Stomach (tissue), 9 donors: ENCODE results near the gene GULP1. TPM values are rescaled to one million over a fixed set of nuclear protein-coding genes. Genes with fewer than 3 reads are reported as not detected.

Experiments
- DNase-seq, 2 donors: peaks; one replicate each; pipeline versions ENCODE4 v3.0.0 to v3.0.0-alpha.2; 2013 to 2019
- H3K27ac ChIP-seq, 5 donors: fragments of 200-600 bp in 4 of 5; sonication (generic) in 4 of 5; one replicate each; pipeline ENCODE4 v1.5.1; 2013 to 2019; ENCODE audit warnings: mild to moderate bottlenecking in 1 of 5, moderate library complexity in 1 of 5
- H3K27me3 ChIP-seq, 3 donors: fragments of 200-600 bp; sonication (generic); one replicate each; pipeline ENCODE4 v1.5.1; 2017 to 2019; ENCODE audit warnings: mixed run types in 1 of 3
- H3K36me3 ChIP-seq, 4 donors: fragments of 200-600 bp; sonication (generic); 1 replicate in 3 of 4; 2 replicates in 1 of 4; pipeline ENCODE4 v1.5.1; 2016 to 2019
- H3K4me1 ChIP-seq, 4 donors: fragments of 200-600 bp; sonication (generic); one replicate each; pipeline ENCODE4 v1.5.1; 2016 to 2019
- H3K4me3 ChIP-seq, 4 donors: fragments of 200-600 bp; sonication (generic) in 3 of 4; one replicate each; pipeline ENCODE4 v1.5.1; 2016 to 2019; ENCODE audit warnings: mild to moderate bottlenecking in 1 of 4
- H3K9me3 ChIP-seq, 4 donors: fragments of 200-600 bp; sonication (generic); one replicate each; pipeline ENCODE4 v1.5.1; 2016 to 2019
- EP300 ChIP-seq: sonication (generic); formaldehyde crosslinking; IDR thresholded peaks from one replicate; pipeline ENCODE4 v1.6.1; 2017; ENCODE audit warnings: antibody characterized with exemption
- POLR2A ChIP-seq, 4 donors: fragments of 450-650 bp; IDR thresholded peaks; one replicate each; pipeline ENCODE4 v1.6.1; 2016; ENCODE audit warnings: antibody characterized with exemption in 4 of 4, control low read depth in 2 of 4, mild to moderate bottlenecking in 1 of 4, moderate library complexity in 1 of 4
- POLR2AphosphoS5 ChIP-seq, 3 donors: sonication (generic); formaldehyde crosslinking; IDR thresholded peaks; one replicate each; pipeline ENCODE4 v1.6.1; 2016; ENCODE audit warnings: antibody characterized with exemption in 3 of 3
- WGBS, 5 donors: extraction: QIAGEN DNeasy Blood & Tissue Kit in 3 of 5; methylation state at CpG; one replicate each; pipeline versions ENCODE4 v1.1.5 to v1.1.7; 2013 to 2018; 5-methylcytosine and 5-hydroxymethylcytosine counted together
- intact Hi-C: fragments of 100-400 bp; cut with DNase I; formaldehyde crosslinking; loops from one replicate; pipeline ENCODE4 v1.15.1; 2023; ENCODE audit warnings: low total_unique reads
- polyA plus RNA-seq, 3 donors: library from polyadenylated mRNA; stranded (reverse); fragments of 200-250 nt; gene quantifications; one replicate each; pipeline ENCODE4 v1.2.3, GENCODE V29; 2013
- total RNA-seq, 5 donors: library from RNA; depleted of rRNA; stranded (reverse); fragments of >200 nt; gene quantifications; one replicate each; pipeline versions ENCODE4 v1.1.0 to v1.2.3, GENCODE V29; 2014 to 2016
- TF ChIP-seq, protein P1 (sequence below), 7 experiments: fragments of 450-650 bp in 4 of 7; fragments of 200-600 bp in 3 of 7; sonication (generic) in 3 of 7; IDR thresholded peaks; one replicate each; pipeline ENCODE4 v1.5.1; 2016 to 2019; ENCODE audit warnings: antibody characterized with exemption in 7 of 7, control low read depth in 2 of 7, mild to moderate bottlenecking in 1 of 7
- donor health status: healthy with polysubstance abuse.
- donor health status: Bipolar disorder and iron deficiency.
- donor health status: healthy.

GULP1 gene
- total and polyA plus RNA-seq, 8 donors, result 4.9 to 179 (median 32.8) TPM

DNA sequence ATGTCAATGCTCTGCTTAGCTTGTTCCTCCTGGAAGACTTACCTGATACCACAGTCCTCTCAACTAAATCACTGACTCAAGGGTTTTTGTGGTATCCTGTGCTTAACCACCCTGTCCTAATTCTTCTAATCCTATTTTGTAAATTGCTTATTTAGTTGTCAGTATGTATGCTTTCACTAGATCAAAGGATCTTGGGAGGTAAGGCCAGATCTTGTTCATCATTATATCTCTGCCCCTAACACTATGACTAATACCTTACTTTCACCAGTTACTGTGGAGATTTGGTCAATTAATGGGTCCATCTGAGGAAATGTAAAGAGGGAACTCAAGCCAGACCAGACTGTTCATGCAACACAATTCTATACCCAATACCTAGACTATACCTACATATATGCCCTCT lies 203.2 kb downstream of the GULP1 start:
- TF ChIP-seq EP300 (no peak), POLR2A (IDR thresholded peaks at IDR 0.05) (no peak), POLR2AphosphoS5 (IDR thresholded peaks at IDR 0.05) (no peak)
- TF ChIP-seq, protein P1, sequence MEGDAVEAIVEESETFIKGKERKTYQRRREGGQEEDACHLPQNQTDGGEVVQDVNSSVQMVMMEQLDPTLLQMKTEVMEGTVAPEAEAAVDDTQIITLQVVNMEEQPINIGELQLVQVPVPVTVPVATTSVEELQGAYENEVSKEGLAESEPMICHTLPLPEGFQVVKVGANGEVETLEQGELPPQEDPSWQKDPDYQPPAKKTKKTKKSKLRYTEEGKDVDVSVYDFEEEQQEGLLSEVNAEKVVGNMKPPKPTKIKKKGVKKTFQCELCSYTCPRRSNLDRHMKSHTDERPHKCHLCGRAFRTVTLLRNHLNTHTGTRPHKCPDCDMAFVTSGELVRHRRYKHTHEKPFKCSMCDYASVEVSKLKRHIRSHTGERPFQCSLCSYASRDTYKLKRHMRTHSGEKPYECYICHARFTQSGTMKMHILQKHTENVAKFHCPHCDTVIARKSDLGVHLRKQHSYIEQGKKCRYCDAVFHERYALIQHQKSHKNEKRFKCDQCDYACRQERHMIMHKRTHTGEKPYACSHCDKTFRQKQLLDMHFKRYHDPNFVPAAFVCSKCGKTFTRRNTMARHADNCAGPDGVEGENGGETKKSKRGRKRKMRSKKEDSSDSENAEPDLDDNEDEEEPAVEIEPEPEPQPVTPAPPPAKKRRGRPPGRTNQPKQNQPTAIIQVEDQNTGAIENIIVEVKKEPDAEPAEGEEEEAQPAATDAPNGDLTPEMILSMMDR (IDR thresholded peaks at IDR 0.05), result no peak
- Histone ChIP-seq H3K9me3 (no peaks in the 10 kb centered on the region), H3K36me3 (no peaks in the 10 kb centered on the region)

DNA sequence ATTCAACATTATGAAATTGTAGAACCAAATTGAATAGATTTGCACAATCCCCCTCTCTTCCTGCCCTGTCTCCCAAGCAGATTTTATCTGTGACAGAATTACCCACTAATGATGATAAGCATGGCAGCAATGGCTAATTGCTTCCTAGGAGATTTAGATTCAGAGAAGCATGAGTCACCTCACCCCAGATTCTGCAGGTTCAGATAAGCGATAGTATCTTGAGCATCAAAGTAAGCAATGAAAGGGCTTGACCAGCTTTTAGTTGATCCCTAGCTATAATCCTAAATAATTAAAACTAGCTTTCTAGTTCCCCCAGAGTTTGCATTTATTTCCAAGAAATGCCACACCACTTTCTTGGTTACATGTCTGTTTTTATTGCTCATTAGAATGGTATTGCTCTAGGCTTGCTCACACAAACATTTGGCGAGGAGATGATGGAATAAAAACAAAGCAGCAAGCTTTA lies 204.3 kb downstream of the GULP1 start:
- no peak overlapping the region for H3K27ac ChIP-seq
- 68 to 86% (median 80%) methylated on average over 2 of the region's 2 CpGs for WGBS, 5 donors

More for the DNA sequence above, 203.2 kb downstream of the GULP1 start:
- no peak for DNase-seq
- no peaks in the 10 kb centered on the region for H3K27me3 ChIP-seq
- H3K27ac ChIP-seq, result no peak overlapping the region
- intact Hi-C loops, result no loop called here
- H3K4me3 ChIP-seq, result no peak overlapping the region
- H3K4me1 ChIP-seq, result no peaks in the 10 kb centered on the region

DNA sequence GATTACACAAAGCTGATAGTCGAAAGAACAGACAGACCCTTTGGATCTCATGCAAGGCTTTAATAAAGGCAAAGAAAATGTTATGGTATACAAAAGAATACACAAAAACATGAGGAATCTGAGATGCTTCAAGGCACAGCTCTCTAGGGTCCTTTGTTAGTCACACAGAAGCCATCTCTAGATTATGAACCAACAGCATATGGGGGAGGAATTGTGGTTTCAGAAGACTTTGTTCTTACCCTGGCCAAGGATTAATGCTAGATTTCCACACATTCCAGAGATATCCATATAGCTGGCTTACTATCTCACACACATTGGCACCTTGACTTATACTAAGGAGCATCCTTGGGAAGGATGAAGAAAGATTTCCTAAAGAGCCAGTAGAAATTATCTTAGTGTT lies 206.1 kb downstream of the GULP1 start:
- intact Hi-C loops, result no loop called here
- no peaks in the 10 kb centered on the region for H3K9me3 ChIP-seq
- H3K27me3 ChIP-seq, result no peaks in the 10 kb centered on the region
- DNase-seq, result no peak
- no peaks in the 10 kb centered on the region for H3K36me3 ChIP-seq
- H3K27ac ChIP-seq, result no peak overlapping the region
- no peaks in the 10 kb centered on the region for H3K4me1 ChIP-seq
- whole genome bisulfite sequencing, 5 donors, result 92 to 100% (median 100%) methylated on average over 1 of the region's 1 CpG
- no peak for TF ChIP-seq POLR2AphosphoS5 (IDR thresholded peaks at IDR 0.05)
- no peak for TF ChIP-seq POLR2A (IDR thresholded peaks at IDR 0.05)
- no peak for TF ChIP-seq EP300
- TF ChIP-seq, protein P1 (IDR thresholded peaks at IDR 0.05), result no peak
- no peak overlapping the region for H3K4me3 ChIP-seq

More for the DNA sequence above, 204.3 kb downstream of the GULP1 start:
- Histone ChIP-seq H3K4me1 (no peaks in the 10 kb centered on the region), H3K27me3 (no peaks in the 10 kb centered on the region), H3K36me3 (no peaks in the 10 kb centered on the region), H3K4me3 (no peak overlapping the region), H3K9me3 (no peaks in the 10 kb centered on the region)
- TF ChIP-seq POLR2AphosphoS5 (IDR thresholded peaks at IDR 0.05) (no peak), POLR2A (IDR thresholded peaks at IDR 0.05) (no peak), EP300 (no peak)
- TF ChIP-seq, protein P1 (IDR thresholded peaks at IDR 0.05), result no peak
- no peak for DNase-seq
- intact Hi-C loops, result no loop called here

DNA sequence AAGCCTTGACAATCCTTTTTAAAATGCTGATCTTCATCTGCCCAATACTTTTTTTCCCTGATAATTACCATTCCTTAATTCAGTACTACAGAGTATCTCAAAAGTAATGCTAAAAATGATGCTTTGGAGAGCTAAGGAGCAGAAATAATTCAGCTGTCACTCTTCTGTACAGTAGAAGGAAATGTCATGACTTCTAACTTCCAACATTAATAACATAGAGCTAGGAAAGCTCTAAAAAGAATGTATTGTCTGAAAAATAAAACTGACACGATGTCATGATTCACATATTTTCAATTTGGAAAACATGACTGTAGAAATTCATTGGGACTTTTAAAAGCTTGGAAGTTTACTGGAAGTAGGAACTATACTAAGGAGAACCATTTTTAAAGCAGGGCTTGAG lies 212.3 kb downstream of the GULP1 start:
- 74 to 89% (median 82%) methylated on average over 1 of the region's 1 CpG for WGBS, 5 donors
- Histone ChIP-seq H3K9me3 (no peaks in the 10 kb centered on the region), H3K27me3 (no peaks in the 10 kb centered on the region), H3K27ac (no peak overlapping the region), H3K36me3 (no peaks in the 10 kb centered on the region), H3K4me1 (peaks cover 0 to 19% (median 6%) of the 10 kb centered on the region in 4 donors), H3K4me3 (no peak overlapping the region)
- TF ChIP-seq POLR2A (IDR thresholded peaks at IDR 0.05) (no peak), EP300 (no peak), POLR2AphosphoS5 (IDR thresholded peaks at IDR 0.05) (no peak)
- TF ChIP-seq, protein P1 (IDR thresholded peaks at IDR 0.05), result no peak
- intact Hi-C loops, result no loop called here
- no peak for DNase-seq
